Measurements from ENCODE around the gene RAF1. TPM values are rescaled to one million over a fixed set of nuclear protein-coding genes. Genes with fewer than 3 reads are reported as not detected.

The RAF1 gene
- total RNA-seq, 2 donors from 2014 or later, result 101 to 126 TPM

- TF ChIP-seq POLR2AphosphoS5 (IDR thresholded peaks at IDR 0.05), result peak; percentile 85
- peak; percentile 94 for TF ChIP-seq POLR2A (IDR thresholded peaks at IDR 0.05)
- TF ChIP-seq, protein P1, sequence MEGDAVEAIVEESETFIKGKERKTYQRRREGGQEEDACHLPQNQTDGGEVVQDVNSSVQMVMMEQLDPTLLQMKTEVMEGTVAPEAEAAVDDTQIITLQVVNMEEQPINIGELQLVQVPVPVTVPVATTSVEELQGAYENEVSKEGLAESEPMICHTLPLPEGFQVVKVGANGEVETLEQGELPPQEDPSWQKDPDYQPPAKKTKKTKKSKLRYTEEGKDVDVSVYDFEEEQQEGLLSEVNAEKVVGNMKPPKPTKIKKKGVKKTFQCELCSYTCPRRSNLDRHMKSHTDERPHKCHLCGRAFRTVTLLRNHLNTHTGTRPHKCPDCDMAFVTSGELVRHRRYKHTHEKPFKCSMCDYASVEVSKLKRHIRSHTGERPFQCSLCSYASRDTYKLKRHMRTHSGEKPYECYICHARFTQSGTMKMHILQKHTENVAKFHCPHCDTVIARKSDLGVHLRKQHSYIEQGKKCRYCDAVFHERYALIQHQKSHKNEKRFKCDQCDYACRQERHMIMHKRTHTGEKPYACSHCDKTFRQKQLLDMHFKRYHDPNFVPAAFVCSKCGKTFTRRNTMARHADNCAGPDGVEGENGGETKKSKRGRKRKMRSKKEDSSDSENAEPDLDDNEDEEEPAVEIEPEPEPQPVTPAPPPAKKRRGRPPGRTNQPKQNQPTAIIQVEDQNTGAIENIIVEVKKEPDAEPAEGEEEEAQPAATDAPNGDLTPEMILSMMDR (IDR thresholded peaks at IDR 0.05), result peak in 1 of 4 experiments; percentile 23
- Histone ChIP-seq H3K4me1 (replicated peaks) (peaks cover 4% of the 10 kb centered on the region), H3K4me3 (peak within 1 kb of the TSS; percentile 83 to 86), H3K9me3 (no peaks in the 10 kb centered on the region), H3K27me3 (replicated peaks; ENCODE audit: insufficient read depth) (peaks cover 12% of the 10 kb centered on the region), H3K27ac (peak within 1 kb of the TSS; percentile 90), H3K36me3 (no peaks in the 10 kb centered on the region)
- intact Hi-C loops (cut with DNase I), result loop anchor here (5.0 to 10.0 kb wide), 3 partner anchors 70 to 278 kb away; partner anchors contain the start of gene RAF1
- peak; percentile 76 for DNase-seq (ENCODE audit: low spot score)
- WGBS, result under 1% methylated on average over 77 of the region's 77 CpGs
These were observed 107.0 kb downstream of the RAF1 start, which contains the start of gene MKRN2 for GRCh38 chr3:12556690-12557472. MKRN2 (plus strand) TSS chr3:12557087; CDS start chr3:12557151, 64 bp downstream.

DNA sequence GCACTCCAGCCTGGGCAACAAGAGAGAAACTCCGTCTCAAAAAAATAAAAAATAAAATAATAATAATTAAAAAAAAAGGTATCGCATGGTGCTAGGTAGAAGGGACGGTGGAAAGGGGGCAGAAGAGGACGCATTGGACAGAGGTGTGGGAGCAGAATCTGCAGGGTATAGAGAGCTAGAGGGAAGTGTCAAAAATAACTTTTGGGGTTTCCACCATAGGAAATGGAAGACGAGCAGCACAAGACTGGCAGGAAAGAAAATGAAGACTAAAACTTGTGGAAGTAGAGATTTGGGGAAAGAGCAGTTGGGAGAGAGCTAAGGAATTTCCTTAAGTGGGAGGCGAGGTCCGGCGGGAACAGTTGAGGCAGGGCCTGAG, 107.6 kb downstream of the RAF1 start:
- DNase-seq (ENCODE audit: low spot score), result no peak
- intact Hi-C loops (cut with DNase I), result loop anchor here (5.0 to 10.0 kb wide), 3 partner anchors 69 to 278 kb away; partner anchors contain the start of gene RAF1
- H3K4me1 ChIP-seq (replicated peaks), result peaks cover 4% of the 10 kb centered on the region

GRCh38 chr3:12553921-12554391, 110.0 kb downstream of the RAF1 start:
- Histone ChIP-seq H3K4me3 (peak overlapping the region; percentile 14 to 23), H3K4me1 (replicated peaks) (peaks cover 4% of the 10 kb centered on the region), H3K36me3 (no peaks in the 10 kb centered on the region), H3K27me3 (replicated peaks; ENCODE audit: insufficient read depth) (peaks cover 12% of the 10 kb centered on the region), H3K9me3 (no peaks in the 10 kb centered on the region), H3K27ac (no peak overlapping the region)
- DNase-seq (ENCODE audit: low spot score), result no peak
- 2% methylated on average over 26 of the region's 26 CpGs for WGBS
- TF ChIP-seq POLR2A (IDR thresholded peaks at IDR 0.05) (no peak), POLR2AphosphoS5 (IDR thresholded peaks at IDR 0.05) (no peak)
- TF ChIP-seq, protein P1 (IDR thresholded peaks at IDR 0.05), result no peak
- intact Hi-C loops (cut with DNase I), result loop anchor here (10.0 kb wide), 1 partner anchor 281 kb away; no protein-coding TSS in a partner anchor

More for the DNA sequence above, 107.6 kb downstream of the RAF1 start:
- Histone ChIP-seq H3K9me3 (no peaks in the 10 kb centered on the region), H3K4me3 (peak overlapping the region; percentile 83 to 86), H3K36me3 (no peaks in the 10 kb centered on the region), H3K27me3 (replicated peaks; ENCODE audit: insufficient read depth) (peaks cover 12% of the 10 kb centered on the region), H3K27ac (peak overlapping the region; percentile 90)
- TF ChIP-seq POLR2AphosphoS5 (IDR thresholded peaks at IDR 0.05) (no peak), POLR2A (IDR thresholded peaks at IDR 0.05) (no peak)
- TF ChIP-seq, protein P1 (IDR thresholded peaks at IDR 0.05), result no peak
- 2% methylated on average over 8 of the region's 8 CpGs for WGBS

DNA sequence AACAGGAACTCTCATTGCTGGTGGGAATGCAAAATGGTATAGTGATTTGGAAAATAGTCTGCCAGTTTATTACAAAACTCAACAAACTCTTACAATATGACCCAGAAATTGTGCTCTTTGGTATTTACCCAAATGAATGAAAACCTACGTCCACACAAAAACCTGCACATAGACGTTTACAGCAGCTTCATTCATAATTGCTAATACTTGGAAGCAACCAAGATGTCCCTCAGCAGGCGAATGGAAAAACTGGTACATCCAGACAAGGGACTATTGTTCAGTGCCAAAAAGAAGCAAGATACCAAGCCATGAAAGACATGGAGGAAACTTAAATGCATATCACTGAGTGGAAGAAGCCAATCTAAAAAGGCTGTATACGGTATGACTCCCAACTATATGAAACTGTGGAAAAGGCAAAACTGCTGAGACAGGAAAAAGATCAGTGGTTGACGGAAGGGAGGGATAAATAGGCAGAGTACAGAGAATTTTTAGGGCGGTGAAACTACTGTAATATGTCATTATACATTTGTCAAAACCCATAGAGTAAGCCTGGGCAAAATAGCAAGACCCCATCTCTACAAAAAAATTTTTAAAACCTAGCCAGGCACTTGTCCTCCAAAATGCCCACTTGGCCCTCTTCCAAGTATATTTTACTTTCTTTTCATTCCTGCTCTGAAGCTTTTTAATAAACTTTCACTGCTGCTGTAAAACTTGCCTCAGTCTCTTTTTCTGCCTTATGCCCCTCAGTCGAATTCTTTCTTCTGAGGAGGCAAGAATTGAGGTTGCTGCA, 113.8 kb downstream of the RAF1 start:
- Histone ChIP-seq H3K27me3 (replicated peaks; ENCODE audit: insufficient read depth) (peaks cover 12% of the 10 kb centered on the region), H3K4me3 (no peak overlapping the region)
- 55% methylated on average over 7 of the region's 7 CpGs for WGBS

More for the DNA sequence above, 113.8 kb downstream of the RAF1 start:
- Histone ChIP-seq H3K4me1 (replicated peaks) (peaks cover 4% of the 10 kb centered on the region), H3K36me3 (no peaks in the 10 kb centered on the region), H3K9me3 (no peaks in the 10 kb centered on the region), H3K27ac (no peak overlapping the region)
- TF ChIP-seq, protein P1 (IDR thresholded peaks at IDR 0.05), result no peak
- TF ChIP-seq POLR2A (IDR thresholded peaks at IDR 0.05) (no peak), POLR2AphosphoS5 (IDR thresholded peaks at IDR 0.05) (no peak)
- DNase-seq (ENCODE audit: low spot score), result no peak
- intact Hi-C loops (cut with DNase I), result loop anchor here (10.0 kb wide), 1 partner anchor 285 kb away; no protein-coding TSS in a partner anchor

Measured in prostate gland (tissue), 2 donors.